GM19035 (cell line): Measurements from ENCODE around the gene EPC1.

Experiments used
- ATAC-seq: cut with Tn5 transposase; IDR thresholded peaks from one replicate; pipeline ENCODE4 v1.9.1; 2021; ENCODE audit not compliant: unreplicated experiment

EPC1 gene

DNA sequence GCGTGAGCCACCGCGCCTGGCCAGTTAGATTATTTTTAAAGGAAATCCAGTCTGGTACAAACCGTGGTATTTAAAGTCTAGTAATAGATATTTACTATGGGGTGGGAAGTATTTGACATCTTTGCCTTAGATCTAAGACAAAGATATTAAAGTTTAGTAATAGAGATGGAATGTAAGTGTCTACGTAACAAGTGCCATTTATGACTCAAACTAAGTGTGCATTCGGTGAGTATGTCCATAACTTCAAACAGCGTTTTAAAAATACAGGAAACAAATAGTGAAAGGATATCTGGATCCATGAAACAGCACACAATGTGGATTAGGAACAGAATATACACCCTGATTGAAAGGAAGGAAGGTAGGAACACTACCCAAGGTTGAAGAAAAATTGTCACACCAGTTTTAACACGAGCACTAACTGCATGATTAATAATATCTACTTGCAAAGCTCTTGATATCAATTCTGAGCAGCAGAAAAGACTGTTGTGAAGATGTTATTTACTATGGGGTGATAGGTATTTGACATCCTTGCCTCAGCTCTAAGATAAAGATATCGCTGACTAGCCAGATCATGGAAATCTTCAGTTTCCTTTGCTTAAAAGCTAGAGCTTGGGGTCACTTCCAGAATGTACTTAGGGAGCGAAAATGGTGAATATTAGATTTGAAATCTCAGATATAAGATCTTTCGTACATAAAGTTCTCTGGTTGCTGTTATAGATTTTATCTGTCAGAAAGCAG is 48.7 kb downstream of the EPC1 start:
- no peak for ATAC-seq

DNA sequence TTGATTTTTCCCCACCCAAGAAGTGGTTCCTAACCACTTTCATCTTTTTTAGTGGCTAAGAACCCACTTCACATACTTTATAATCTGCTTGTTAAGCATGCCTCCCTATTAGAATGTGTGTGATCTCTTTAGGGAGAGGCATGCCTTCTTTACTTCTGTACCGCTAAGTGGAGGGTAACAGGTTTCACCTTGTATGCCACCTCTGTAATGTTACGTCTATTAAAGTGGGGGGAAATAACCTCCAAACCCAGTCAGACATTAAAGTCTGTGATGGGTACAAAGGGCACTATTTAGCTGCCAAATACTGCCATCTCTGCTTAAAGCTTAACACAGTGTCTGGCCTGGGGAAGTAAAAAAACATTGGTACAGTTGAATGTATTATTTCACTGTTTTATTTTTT is 51.9 kb downstream of the EPC1 start:
- ATAC-seq: no peak

DNA sequence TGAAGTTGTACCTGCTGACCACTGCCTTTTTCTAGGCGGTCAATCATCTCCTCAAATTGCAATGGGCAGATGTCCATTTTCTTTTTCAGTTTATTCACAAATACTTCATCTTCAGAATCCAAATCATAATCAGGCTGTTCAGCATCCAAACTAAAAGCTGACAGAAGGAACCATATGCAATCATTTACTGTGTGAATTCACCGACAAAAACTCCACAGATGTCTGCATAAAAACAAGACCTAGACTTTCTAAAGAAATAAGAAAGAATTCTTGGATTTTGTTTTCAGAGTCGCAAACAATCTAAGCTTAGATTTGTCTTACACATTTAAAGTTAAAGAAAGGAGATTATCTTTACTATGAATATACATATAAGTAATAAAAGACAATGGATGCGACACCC is 53.4 kb downstream of the EPC1 start:
- ATAC-seq: no peak

DNA sequence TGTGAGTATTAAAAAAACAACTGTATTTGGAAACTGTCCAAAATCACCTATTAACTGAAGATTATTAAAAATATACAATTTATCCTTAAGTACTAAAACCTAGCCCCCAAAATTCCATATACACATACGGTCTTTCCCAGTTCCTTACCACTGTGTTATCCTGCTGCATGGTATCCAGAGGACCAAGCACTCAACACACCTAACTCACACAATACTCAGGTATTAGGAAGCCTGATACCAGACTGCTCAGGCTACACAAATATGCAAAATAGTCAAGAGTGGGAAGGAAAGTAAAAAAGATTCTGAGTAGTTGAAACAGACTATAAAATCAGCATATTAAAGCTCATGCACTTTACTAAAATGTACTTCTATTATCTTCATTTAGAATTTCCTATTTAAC is 67.2 kb downstream of the EPC1 start:
- no peak for ATAC-seq

DNA sequence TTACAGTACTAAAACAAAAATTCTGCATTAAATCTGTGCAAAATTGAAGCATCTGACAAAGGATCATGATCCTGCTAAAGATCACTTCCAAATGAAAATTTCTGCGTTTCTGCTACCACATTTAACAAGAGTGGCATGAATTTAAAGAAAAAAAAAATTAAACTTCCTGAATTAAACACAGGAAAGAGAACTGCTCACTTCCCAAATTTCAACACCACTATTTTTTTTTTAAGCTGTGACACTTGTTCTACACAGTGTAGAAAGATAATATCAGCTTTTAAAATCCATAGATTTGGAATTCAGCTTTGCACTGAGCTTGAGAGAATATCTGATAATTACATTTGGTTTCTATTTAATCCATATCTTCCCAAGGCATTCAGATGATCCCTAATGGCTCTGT is 73.6 kb downstream of the EPC1 start:
- ATAC-seq: no peak

DNA sequence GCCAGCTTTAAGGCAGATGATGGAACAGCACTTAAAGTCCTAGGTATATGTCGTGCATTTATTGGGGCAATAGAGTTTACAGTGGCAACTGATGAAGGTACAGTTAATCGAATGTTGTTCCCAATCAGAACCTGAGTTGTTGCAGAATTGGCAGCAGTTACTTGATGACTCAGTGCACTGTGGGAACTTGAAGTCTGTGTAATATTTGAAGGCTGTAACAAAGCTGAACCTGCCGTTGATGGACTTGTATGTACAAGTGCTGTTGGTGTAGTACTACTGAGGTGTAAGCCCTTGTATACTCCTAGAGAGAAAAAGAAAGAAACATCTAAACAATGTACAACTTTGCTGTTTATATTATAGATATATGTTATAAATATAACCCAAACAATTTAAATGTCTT is 75.3 kb downstream of the EPC1 start:
- ATAC-seq: no peak

DNA sequence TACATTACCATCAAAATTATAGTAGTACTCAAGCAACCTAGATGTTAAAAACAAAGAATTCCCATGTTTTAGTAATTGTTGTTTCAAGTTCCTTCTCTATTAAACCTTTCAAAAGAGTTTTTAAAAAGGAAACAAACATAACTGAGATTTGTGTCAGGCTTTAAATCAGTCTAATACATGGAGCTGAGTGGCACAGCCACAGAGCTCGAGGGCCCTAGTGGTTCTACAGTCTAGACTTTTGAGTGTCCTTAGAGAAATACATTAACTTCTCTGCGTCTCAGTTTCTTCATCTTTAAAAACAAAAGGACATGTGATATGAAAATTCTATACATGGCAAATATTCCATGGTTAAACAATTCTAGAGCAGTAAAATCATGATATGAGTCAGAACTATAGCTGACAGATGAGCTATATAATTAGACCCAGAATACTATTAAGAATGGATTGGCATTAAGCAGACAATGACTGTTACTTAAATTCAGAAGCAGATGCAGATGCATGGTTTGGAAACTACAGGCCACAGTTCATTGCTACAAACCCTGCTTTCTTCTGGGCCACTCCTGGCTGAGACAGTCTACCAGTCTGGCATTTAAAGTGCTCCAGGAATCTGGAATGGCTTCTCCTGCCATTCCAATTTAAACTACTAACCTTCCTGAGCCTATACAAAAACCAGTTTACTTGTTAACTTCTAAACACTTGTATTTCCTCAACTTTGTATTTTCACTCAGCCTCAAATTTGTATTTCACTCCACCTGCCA is 77.4 kb downstream of the EPC1 start:
- ATAC-seq: no peak

DNA sequence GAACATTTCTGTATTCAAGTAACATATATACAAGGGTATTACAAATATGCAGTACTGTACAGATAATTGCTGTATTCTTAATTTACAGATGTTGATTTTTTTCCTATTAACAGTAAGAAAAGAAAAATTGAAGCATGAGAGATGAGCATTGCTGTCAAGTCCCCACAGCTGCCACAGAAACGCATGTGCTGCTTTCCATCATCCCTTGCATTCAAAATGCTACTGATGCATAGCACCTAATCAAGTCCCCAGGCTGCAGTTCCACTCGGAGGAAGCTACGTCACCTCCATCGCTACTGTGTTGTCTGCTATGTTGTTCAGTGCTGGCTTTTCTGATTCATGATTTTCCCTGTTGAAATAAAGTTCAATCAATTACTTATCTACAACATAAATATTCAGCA is 78.2 kb downstream of the EPC1 start:
- ATAC-seq: no peak

DNA sequence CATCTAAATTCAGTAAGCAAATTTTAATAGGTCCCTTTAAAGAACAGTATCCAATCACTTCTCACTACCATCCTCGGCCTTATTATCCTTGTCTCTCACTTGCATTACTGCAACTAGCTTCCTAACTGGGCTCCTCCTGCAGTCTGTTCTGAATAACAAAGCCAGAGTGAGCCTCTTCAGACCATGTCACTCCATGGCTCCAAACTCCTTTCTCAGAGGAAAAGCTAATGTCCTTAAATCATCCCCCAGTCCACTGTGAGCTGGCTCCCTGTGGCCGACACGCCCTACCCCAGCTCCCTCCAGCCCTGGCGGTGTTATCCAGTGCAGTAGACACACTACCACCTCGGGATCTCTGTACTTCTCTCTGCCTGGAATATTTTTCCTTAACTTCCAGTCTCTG is 80.0 kb downstream of the EPC1 start:
- no peak for ATAC-seq

DNA sequence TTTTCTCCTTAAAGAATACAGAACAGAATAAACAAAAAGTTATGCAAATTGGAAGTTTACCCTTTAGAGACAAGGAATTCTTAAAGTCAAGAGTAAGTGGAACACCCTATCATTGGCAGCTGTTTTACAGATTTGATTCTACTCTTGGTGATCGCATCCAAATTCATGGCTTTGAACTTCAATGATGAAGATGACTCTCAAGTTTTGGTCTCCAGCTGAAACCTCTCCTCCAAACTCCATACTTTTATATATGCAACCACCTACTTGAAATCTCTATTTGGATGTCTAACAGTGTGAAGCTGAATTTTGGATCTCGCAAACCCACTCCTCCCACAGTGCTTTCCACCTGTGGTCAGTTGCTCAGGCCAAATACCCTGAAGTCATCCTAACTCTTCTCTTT is 80.4 kb downstream of the EPC1 start:
- no peak for ATAC-seq

DNA sequence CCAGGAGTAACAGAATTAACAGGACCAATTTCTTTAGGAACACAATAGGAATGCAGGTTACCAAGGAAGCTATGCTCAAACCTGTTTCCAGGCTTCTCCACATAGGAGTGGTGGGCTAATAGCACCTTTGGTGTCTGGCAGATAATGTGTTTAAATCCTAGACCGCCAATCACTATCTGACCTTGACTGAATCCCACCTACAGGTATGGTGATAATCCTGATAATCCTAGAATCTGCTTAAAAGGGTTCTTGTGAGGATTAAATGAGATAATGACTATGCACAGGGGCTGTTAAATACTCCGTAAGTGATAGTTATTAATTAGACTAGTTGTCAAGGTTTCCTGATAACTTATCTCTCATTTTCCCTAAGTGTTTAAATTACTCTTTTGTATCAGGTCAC is 81.2 kb downstream of the EPC1 start:
- no peak for ATAC-seq

DNA sequence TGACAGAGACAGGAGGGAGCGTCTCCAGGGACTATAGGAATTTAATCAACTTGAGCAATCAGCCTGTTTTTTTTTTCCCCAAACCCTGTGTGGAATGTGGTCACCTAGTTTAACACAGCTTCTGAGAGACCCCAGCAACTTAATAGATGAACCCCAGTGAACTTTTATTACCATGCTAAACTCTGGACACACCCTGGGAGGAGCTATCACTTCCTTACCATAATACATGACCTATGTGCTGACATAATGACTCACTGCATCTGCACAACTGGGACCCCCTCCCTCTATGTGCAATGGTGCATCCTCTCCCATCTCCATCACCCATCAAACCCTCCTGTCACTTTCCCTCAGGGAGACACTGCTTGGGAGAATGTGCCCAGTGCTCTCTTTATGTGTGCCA is 83.7 kb downstream of the EPC1 start:
- no peak for ATAC-seq

DNA sequence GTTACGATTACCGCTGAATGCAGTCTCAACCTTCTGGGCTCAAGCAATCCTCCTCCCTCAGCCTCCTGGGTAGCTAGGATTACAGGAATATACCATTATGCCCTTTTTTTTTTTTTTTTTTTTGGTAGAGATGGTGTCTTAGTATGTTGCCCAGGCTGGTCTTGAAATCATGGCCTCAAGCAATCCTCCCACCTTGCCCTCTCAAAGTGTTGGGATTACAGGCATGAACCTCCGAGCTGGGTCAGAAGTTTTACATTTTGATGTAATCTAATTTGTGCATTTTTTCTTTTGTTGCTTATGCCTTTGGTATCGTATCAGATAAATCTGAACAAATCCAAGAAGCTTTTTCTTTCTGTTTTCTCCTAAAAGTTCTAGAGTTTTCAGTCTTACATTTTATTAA is 87.4 kb downstream of the EPC1 start:
- no peak for ATAC-seq

DNA sequence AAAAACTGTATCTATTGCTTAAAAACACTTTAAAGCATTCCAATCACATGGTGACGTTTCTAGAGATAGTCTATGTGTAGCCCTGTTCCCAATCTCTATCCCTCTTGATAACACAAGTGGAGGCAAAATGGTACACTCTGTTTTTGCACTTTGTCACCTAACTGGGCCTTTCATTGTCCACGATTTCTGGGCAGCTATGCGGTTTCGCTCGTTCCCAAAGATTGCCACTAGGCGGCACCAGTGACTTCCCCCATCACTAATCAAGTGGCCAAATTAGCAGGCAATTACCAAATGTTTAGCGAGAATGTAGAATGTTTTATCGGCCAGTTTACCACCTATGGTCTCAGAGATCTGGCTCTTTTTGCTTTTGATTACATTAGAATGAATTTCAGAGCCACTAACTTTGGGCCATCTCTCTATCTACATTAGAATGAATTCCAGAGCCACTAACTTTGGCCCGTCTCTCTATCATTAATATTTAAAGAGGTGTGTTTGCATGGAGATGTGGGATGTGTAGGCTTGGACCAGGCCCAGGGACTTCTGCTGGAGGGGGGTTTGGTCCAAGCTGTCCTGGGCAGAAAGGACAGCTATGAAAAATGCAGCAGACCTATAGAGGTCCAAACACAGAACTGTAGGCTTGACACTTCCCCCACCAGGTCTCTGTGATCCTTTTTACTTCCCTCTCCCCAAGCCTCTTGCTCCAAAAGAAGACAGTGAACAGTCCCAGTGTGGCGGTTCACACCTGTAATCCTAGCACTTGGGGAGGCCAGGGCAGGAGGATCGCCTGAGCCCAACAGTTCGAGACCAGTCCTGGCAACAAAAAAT is 90.1 kb downstream of the EPC1 start:
- peak; percentile 64 for ATAC-seq

DNA sequence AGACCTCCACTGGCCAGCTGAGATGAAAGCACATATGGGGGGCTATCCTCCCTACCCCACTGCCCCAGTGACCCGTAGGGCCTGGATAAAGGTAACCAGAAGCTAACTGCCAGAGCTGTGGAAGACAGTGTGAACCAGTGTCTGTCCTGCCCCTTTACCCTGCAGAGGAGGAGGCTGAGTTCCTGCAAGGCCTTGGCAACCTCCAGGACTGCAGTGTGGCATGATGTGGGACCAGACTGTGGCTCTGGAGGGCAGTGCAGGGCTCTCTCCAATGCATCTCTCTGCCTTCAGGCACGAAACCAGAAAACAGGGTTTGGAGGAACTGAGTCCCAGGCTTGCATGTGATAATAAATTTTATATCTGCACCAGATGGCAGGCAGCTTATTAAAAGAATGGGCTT is 93.1 kb downstream of the EPC1 start:
- no peak for ATAC-seq

DNA sequence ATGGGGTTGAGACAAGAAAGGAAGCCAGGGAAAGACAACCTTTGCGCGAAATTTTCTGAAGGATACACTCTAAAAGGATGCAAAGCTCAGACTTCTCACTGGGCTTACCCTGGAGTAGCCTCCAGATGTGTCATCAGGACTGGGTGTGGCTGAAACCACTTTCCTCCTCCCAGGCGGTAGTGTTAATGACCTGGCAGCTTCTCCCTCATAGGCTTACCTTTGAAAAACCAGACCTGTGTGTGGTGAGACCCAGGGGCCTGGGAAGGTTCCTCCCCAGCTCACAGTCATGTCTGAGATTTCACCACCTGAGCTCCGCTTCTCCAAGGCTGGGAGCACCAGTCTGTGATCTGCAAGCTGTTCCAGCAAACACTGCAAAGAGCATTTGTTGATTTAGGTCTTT is 93.7 kb downstream of the EPC1 start:
- no peak for ATAC-seq

DNA sequence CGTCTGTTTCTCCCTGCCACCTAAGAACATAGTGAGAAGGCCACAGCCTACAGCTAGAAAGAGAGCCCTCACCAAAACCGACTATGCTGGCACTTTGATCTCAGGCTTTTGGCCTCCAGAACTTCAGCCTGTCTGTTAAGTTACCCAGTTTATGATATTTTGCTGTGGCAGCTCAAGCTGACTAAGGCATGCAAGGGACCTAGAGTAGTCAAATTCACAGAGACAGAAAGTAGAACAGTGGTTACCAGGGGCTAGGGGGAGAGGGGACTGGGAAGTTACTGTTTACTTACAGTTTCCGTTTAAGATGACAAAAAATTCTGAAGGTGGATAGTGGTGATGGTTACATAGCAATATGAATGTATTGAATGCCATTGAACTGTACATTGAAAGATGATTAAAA is 96.5 kb downstream of the EPC1 start:
- ATAC-seq: peak; percentile 70

DNA sequence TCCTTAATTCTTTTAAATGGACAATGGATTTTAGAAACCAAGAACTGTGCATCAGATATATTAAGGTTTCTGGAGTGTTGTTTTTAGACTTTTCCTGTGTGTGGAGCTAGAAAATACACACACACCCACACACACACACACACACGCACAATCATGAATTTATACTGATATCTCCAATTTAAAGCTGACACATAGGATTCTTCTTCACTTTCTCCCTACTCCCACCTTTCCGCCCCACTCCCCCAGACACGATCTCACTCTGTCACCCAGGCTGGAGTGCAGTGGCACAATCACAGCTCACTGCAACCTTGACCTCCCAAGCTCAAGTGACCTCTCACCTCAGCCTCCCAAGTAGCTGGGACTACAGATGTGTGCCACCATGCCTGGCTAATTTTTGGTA is 100.3 kb downstream of the EPC1 start:
- ATAC-seq: no peak

DNA sequence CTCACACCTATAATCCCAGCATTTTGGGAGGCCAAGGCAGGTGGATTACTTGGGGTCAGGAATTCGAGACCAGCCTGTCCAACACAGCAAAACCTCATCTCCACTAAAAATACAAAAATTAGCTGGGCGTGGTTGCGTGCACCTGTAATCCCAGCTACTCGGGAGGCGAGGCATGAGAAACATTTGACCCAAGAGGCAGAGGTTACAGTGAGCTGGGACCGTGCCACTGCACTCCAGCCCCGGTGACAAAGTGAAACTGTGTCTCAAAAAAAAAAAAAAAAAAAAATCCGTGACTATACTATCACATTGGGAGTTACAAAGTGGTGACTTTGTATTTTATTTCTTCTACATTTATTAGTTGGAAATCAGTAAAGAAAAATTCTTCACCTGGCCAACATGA is 101.2 kb downstream of the EPC1 start:
- no peak for ATAC-seq

DNA sequence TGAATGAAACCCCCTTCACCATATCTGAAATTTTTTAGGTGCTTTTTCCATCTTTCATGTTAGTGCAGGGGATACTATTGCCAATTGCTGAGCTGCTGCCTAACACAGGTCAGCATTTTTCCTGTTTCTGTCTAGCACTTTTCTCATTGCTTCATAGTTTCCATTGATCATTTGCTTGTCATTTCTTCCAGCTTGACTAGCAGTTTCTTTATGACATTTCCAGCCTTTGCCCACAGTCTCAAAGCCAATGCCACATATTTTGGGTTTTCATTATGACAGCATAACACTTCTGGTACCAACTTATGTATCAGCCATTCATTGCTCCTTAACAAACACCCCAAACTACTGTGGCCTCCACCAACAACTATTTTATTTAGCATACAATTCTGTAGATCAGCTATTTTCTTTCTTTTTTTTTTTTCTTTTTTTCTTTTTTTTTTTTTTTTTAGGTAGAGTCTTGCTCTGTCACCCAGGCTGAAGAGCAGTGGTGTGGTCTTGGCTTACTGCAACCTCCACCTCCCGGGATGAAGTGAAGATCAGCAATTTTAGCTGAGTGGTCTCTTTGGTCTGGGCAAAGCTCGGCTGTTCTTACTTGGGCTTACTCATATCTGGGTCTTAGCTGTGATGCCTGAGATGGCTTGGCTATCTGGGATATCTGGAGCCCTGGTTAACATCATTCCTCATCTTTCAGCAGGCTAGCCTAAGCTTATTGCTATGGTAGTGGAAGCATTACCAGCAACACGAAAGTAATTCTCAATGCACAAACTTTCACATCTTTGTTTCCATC is 102.3 kb downstream of the EPC1 start:
- ATAC-seq: no peak

DNA sequence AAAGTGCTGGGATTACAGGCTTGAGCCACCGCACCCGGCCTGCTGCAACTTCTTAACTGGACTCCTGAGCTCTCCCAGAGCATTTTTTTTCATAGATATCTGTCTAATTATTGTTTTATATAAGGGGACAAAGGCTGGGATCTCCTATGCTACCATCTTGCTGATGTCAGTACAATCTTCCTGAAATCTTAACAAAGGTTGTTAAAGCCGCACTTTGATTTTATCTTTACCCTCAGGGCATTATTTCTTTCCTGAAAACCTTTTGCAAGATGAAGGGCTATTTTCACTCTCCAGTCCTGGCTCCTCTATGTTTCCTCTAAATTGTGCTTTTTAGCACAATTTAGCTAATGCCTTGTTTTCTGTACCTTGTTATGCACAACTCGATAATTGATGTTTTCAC is 102.9 kb downstream of the EPC1 start:
- no peak for ATAC-seq
